PC-9 (cell line): Measurements from ENCODE around the gene CMIP.

ENCODE experiments used
- CTCF ChIP-seq: fragments of 200-600 bp; sonication (generic); conservative IDR thresholded peaks from 2 replicates; pipeline ENCODE4 v1.6.1; 2017; ENCODE audit warnings: mixed run types, antibody characterized with exemption, mild to moderate bottlenecking, moderate library complexity
- EZH2 ChIP-seq: fragments of 200-600 bp; sonication (generic); IDR thresholded peaks from 2 replicates; pipeline ENCODE4 v1.8.0; 2017; ENCODE audit warnings: antibody characterized with exemption, low read depth

GRCh38 chr16:81539009-81539758 is 94.6 kb downstream of the CMIP start:
- TF ChIP-seq CTCF (no peak), EZH2 (no peak)
